ENCODE data around the gene EGFR.

EGFR gene

DNA sequence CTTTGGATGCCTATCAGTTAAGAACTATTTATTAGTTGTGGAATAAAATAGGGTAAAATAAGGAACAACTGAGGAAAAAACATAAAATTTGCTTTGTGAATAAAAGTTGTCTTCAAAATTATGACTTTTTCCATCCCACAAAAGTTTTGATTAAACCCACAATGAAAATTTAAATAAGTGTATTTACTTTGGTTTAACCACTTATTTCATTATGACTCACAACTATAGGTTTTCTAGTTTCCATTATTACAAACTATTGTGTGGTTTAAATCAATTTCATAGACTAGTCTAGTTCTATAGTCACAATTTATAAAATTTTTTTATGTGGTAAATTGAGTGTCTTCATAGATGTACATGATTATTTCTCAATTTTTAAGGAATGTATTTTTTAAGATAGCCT lies 116.6 kb downstream of the EGFR start:
- Histone ChIP-seq H3K27me3 (ENCODE audit: control insufficient read depth, low read length) (peaks cover 5% of the 10 kb centered on the region; the same call in 1 of the 2 replicates), H3K9me3 (ENCODE audit: control insufficient read depth, insufficient read depth, low read length) (no peaks in the 10 kb centered on the region), H3F3A (ENCODE audit: control insufficient read depth, insufficient read depth) (no peaks in the 10 kb centered on the region), H3K4me2 (ENCODE audit: low read length) (no peak overlapping the region), H3K4me3 (ENCODE audit: low read length) (no peak overlapping the region), H3K79me2 (ENCODE audit: control insufficient read depth, low read length) (no peaks in the 10 kb centered on the region), H3K4me1 (ENCODE audit: control insufficient read depth, low read length) (0 out of 2 replicates have a peak, but pooled peaks cover under 1% of the 10 kb centered on the region), H3K36me3 (ENCODE audit: control insufficient read depth, low read length) (no peaks in the 10 kb centered on the region), H3K27ac (ENCODE audit: low read depth, low read length) (no peak overlapping the region), H4K20me1 (ENCODE audit: control insufficient read depth, insufficient read depth, low read depth, low read length) (no peaks in the 10 kb centered on the region), H3K9me2 (replicated peaks; ENCODE audit: control insufficient read depth, low read length) (no peaks in the 10 kb centered on the region)
- TF ChIP-seq EZH2phosphoT487 (IDR thresholded peaks at IDR 0.05; ENCODE audit: borderline replicate concordance, low read length) = no peak
- TF ChIP-seq, protein P1, sequence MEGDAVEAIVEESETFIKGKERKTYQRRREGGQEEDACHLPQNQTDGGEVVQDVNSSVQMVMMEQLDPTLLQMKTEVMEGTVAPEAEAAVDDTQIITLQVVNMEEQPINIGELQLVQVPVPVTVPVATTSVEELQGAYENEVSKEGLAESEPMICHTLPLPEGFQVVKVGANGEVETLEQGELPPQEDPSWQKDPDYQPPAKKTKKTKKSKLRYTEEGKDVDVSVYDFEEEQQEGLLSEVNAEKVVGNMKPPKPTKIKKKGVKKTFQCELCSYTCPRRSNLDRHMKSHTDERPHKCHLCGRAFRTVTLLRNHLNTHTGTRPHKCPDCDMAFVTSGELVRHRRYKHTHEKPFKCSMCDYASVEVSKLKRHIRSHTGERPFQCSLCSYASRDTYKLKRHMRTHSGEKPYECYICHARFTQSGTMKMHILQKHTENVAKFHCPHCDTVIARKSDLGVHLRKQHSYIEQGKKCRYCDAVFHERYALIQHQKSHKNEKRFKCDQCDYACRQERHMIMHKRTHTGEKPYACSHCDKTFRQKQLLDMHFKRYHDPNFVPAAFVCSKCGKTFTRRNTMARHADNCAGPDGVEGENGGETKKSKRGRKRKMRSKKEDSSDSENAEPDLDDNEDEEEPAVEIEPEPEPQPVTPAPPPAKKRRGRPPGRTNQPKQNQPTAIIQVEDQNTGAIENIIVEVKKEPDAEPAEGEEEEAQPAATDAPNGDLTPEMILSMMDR (IDR thresholded peaks at IDR 0.05; ENCODE audit: low read depth, low read length, poor library complexity, severe bottlenecking) = no peak

DNA sequence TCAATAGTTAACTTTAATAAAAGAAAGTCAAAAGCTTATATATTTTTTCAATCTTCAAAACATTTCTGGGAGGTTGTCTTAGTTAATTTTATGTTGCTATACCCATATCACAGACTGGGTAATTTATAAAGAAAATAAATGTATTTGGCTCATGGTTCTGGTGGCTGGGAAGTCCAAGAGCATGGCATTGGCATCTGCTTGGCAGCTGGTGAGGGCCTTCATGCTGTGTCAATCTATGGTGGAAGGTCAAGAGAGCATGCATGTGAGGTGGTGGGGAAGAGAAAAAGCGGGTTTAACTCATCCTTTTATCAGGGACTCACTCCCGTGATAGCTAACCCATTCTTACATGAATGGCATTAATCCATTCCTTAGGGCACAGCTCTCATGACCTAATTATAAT lies 119.8 kb downstream of the EGFR start:
- Histone ChIP-seq H3K27ac (ENCODE audit: low read depth, low read length) (no peak overlapping the region), H3K4me3 (ENCODE audit: low read length) (no peak overlapping the region), H3F3A (ENCODE audit: control insufficient read depth, insufficient read depth) (no peaks in the 10 kb centered on the region), H3K9me3 (ENCODE audit: control insufficient read depth, insufficient read depth, low read length) (no peaks in the 10 kb centered on the region), H3K4me1 (ENCODE audit: control insufficient read depth, low read length) (0 out of 2 replicates have a peak, but pooled peaks cover 8% of the 10 kb centered on the region), H3K9me2 (replicated peaks; ENCODE audit: control insufficient read depth, low read length) (no peaks in the 10 kb centered on the region), H3K36me3 (ENCODE audit: control insufficient read depth, low read length) (no peaks in the 10 kb centered on the region), H3K27me3 (ENCODE audit: control insufficient read depth, low read length) (no peaks in the 10 kb centered on the region), H3K79me2 (ENCODE audit: control insufficient read depth, low read length) (no peaks in the 10 kb centered on the region), H3K4me2 (ENCODE audit: low read length) (no peak overlapping the region), H4K20me1 (ENCODE audit: control insufficient read depth, insufficient read depth, low read depth, low read length) (no peaks in the 10 kb centered on the region)
- TF ChIP-seq EZH2phosphoT487 (IDR thresholded peaks at IDR 0.05; ENCODE audit: borderline replicate concordance, low read length) = no peak
- TF ChIP-seq, protein P1 (IDR thresholded peaks at IDR 0.05; ENCODE audit: low read depth, low read length, poor library complexity, severe bottlenecking) = no peak

DNA sequence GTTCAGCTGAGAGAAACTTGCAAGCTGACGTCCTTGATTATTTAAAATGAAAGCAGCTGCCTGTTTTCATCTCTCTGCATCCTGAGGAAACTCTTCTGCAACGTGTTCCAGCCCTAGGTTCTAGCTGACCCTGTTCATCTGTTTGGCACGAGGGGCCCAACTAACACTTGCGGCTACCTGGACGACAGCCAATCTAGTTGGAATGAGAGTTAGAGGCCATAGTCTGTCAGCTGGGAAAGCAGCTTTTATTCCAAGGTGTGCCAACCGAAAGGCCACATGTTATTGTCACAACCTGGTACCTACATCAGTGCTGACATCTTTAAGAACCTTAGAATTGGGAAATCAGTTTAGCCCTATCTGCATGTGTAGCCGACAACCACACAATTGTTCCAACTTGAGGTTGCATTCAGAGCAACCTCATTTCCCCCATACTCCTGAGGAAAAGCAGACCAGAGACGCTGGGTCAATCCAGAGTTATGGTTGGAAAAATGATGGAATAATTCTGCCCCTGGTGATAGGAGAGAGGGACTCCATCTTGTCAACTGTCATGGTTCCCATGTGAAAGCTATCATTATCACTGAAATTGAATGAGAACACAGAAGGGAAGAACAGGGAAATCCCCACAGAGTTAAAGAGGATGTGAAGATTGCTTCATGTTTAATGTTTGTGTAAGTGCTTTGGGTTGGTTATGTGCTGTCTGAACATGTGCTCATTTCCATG lies 121.6 kb downstream of the EGFR start:
- Histone ChIP-seq H3K36me3 (ENCODE audit: control insufficient read depth, low read length) (no peaks in the 10 kb centered on the region), H3K27ac (ENCODE audit: low read depth, low read length) (no peak overlapping the region), H3K79me2 (ENCODE audit: control insufficient read depth, low read length) (no peaks in the 10 kb centered on the region), H3K4me2 (ENCODE audit: low read length) (no peak overlapping the region), H3K4me3 (ENCODE audit: low read length) (no peak overlapping the region), H3K4me1 (ENCODE audit: control insufficient read depth, low read length) (0 out of 2 replicates have a peak, but pooled peaks cover 8% of the 10 kb centered on the region), H3K9me2 (replicated peaks; ENCODE audit: control insufficient read depth, low read length) (no peaks in the 10 kb centered on the region), H4K20me1 (ENCODE audit: control insufficient read depth, insufficient read depth, low read depth, low read length) (no peaks in the 10 kb centered on the region), H3K9me3 (ENCODE audit: control insufficient read depth, insufficient read depth, low read length) (no peaks in the 10 kb centered on the region), H3K27me3 (ENCODE audit: control insufficient read depth, low read length) (no peaks in the 10 kb centered on the region), H3F3A (ENCODE audit: control insufficient read depth, insufficient read depth) (no peaks in the 10 kb centered on the region)
- TF ChIP-seq, protein P1 (IDR thresholded peaks at IDR 0.05; ENCODE audit: low read depth, low read length, poor library complexity, severe bottlenecking) = no peak
- TF ChIP-seq EZH2phosphoT487 (IDR thresholded peaks at IDR 0.05; ENCODE audit: borderline replicate concordance, low read length) = no peak
